Measurements from ENCODE around the gene GIT1. TPM values are rescaled to one million over a fixed set of nuclear protein-coding genes. Genes with fewer than 3 reads are reported as not detected.
A peak's percentile ranks its signal among the peaks of the same experiment; 100 is the strongest.
"Not testable (repeated sequence)": the region's sequence is repeated elsewhere in the genome, so short reads cannot be mapped to it uniquely, and the experiment has no call there.

GIT1 gene
- total RNA-seq, 1 donor from 2014 or later, result 9.4 TPM

GRCh38 chr17:29570521-29570920 is 18.9 kb downstream of the GIT1 start:
- ATAC-seq (no peak), DNase-seq (ENCODE audit: low spot score) (peak; percentile 41)

- DNase-seq (ENCODE audit: low spot score), result no peak
These were observed 20.1 kb downstream of the GIT1 start for GRCh38 chr17:29569245-29569950.

GRCh38 chr17:29568331-29569244 is 20.9 kb downstream of the GIT1 start, which contains the start of gene TP53I13:
TSS of gene TP53I13 (plus strand) at chr17:29568701. CDS start at chr17:29568759, 58 bp downstream.
- DNase-seq (ENCODE audit: low spot score) (peak; percentile 91), ATAC-seq (peak; percentile 52)

More at GRCh38 chr17:29569245-29569950, 20.1 kb downstream of the GIT1 start:
- no peak for ATAC-seq

DNA sequence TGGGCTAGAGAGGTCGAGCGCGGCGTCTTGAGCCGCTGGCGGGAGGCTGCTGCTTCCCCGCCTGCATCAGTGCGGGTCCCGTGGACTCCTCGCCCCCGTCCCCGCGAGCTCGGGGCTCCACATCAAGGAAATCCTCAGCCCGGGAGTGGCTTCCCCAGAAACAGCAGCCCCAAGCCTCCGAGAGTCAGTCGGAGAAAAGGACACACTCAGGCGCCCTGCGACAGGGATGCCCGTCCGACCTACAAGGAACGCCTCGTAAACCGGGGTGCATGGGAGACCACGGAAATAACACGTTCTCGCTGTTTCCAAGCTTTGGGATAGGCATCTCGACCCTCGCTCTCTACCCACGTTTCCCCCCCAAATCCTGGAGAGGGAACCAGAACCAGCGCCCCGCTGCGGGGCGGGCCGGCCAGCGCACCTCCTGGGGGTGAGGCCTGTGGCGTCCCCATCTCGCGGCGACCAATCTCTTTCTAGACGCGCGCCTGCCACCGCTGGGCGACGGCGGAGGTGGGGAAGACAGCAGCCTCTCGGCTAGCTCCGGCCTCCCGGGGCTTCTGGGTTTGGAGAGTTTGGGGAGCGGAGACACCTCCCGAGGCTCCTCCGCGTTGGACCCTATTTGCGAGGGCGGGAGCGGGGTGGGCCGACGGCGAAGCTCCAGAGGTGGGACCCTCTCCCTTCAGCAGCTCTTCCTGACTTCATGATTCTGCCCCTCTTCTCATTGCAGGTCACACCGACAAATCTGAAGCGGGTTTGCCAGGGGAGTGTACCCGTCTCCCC is 21.7 kb downstream of the GIT1 start:
- DNase-seq (ENCODE audit: low spot score) (peak; percentile 70), ATAC-seq (peak; percentile 39)

GRCh38 chr17:29567304-29567553 is 22.2 kb downstream of the GIT1 start:
- no peak for DNase-seq (ENCODE audit: low spot score)

GRCh38 chr17:29566473-29567303 is 22.8 kb downstream of the GIT1 start, which contains the start of gene ABHD15:
TSS of gene ABHD15 (minus strand) at chr17:29567037. CDS start at chr17:29566966, 71 bp downstream.
- ATAC-seq (peak; percentile 71), DNase-seq (ENCODE audit: low spot score) (peak; percentile 91)

More at GRCh38 chr17:29567304-29567553, 22.2 kb downstream of the GIT1 start:
- ATAC-seq, result peak; percentile 0

DNA sequence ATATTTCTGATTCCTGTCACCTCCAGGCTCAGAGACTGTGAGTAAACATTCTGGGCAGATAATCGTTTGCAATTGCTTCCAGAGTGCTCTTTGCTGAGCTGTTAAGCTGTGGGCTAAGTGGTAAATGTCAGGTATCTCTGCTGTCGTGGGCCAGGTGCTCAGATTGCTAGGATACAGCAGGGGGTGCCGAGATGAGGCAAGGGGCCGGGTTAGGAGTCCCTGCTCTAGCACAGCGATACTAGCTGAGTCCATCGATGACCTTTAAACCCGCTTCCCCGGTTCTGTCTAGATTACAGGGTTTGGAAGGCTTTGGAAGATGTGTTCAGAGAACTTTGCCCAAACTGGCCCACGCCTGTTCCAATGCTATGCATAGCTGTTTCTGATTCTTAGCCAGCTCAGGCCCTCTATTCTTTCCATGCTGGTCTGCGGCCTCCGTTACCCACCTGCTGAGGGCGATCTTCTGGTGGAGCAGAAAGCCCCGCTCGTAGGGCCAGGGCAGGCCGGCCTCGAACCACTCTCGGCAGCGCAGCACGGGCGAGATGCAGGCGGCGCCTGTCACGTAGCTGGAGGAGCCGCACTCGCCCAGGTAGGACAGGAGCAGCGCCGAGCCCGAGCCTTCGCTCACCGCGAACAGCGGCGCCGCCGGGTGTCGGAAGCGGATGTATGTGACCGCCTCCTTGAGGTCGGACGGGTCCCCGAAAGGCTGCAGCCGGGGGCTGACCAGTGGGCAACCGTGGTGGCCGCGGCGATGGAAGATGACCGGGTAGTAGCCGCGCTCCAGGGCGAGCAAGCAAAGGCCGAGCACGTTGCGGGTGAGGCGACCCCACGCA is 23.6 kb downstream of the GIT1 start:
- DNase-seq (ENCODE audit: low spot score), result peak; percentile 83

GRCh38 chr17:29563816-29564215 is 25.6 kb downstream of the GIT1 start:
- DNase-seq (ENCODE audit: low spot score) (peak; percentile 28), ATAC-seq (no peak)

More for the DNA sequence above, 23.6 kb downstream of the GIT1 start:
- ATAC-seq, result peak; percentile 47

GRCh38 chr17:29562615-29563014 is 26.8 kb downstream of the GIT1 start:
- ATAC-seq (no peak), DNase-seq (ENCODE audit: low spot score) (peak; percentile 33)

DNA sequence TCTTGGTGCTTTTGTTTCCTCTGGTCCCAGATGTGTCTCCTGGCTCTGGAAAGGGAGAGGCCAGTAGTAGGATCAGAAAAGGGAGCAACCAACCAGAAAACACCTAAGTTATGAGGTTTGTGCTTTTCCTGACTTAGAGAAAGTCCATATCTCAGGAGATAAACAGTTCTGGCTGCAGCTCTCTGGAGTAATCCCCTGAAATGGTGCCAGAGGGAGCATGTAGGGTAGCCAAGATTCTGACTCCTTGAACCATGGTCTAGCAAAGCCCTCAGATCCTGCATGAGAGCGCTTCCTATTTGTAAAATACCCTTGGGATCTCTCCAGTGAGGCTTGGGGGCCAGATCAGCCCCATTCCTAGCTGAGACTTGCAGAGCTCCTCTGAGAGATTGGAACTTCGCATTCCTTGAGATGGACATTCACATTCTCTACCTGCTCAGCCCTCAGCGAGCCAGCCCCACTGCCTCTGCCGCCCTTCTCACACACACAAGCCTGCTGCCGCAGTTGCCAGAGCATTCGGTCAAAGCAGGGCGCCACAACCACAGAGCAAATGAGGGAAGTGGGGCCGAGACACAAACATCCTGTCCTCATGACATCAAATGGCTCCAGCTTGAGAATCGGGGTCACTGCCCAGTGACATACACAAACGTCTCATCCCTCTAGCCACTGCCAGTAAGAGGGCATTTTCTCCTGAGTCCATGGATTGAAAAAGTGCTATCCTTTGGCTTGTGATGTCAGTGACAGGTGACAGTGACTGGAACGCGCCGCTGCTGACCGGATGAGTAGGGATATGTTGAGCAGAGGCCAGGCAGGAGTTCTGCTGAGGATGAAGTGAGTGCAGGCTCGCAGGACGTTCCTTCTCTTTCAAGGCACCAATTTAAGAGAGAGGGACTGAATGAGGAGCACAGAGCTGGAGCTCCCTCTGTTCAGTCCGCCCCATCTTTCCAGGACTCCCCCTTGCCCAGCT is 27.6 kb downstream of the GIT1 start:
- ATAC-seq (no peak), DNase-seq (ENCODE audit: low spot score) (peak; percentile 46)

DNA sequence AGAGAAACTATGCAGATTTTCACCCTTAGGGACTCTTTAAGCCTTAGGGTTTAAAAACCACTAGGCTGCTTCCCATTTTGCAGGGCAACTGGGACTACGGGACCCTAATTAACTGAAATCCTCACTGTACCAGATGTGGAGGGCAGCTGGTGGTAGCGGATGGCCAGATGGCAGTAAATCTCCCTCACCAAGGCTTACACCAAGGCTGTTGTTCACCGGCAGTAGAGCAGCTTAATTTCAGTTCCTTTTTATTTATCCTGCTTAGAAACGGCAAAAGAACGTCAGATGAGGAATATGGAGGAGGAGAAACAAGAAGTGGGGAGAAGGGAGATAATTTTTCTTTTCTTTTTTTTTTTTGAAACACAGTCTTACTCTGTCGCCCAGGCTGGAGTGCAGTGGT is 29.1 kb downstream of the GIT1 start:
- ATAC-seq (no peak), DNase-seq (ENCODE audit: low spot score) (no peak)

- DNase-seq (ENCODE audit: low spot score) (no peak), ATAC-seq (no peak)
These were observed 29.8 kb downstream of the GIT1 start for GRCh38 chr17:29559640-29560039.

GRCh38 chr17:29558139-29558538 is 31.3 kb downstream of the GIT1 start:
- DNase-seq (ENCODE audit: low spot score); ATAC-seq: not testable (repeated sequence)

- DNase-seq (ENCODE audit: low spot score) (no peak), ATAC-seq (no peak)
These were observed 31.7 kb downstream of the GIT1 start for GRCh38 chr17:29557739-29558116.

DNA sequence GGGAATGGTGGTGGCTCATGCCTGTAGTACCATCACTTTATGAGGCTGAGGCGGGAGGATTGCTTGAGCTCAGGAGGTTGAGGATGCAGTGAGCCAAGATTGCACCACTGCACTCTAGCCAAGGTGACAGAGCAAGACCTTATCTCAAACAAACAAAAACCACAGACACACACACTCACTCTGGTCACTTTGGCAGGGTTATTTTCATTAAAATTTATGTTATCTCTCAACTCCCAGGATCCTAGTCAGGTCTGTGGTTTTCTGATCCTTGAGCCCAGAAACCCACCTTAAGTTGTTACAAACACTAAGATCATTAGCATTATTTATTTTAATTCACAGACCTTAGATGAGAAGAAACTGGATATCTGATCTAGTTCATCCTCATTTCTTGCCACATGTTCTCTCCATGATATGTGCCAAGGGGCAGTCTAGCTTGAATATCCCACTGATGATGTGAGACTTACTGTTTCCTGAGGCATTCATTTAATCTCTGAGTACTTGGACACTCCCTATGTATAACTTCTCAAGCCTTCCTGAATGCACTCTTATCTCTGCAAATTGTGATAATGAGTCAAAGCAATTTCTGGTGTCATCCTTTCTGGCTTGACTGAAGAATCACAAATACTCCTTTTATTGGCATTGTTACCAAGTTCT is 32.2 kb downstream of the GIT1 start:
- ATAC-seq, result peak; percentile 68
- peak; percentile 66 for DNase-seq (ENCODE audit: low spot score)

GRCh38 chr17:29555840-29556239 is 33.6 kb downstream of the GIT1 start:
- peak; percentile 90 for ATAC-seq
- peak; percentile 77 for DNase-seq (ENCODE audit: low spot score)

GRCh38 chr17:29549177-29549923 is 40.1 kb downstream of the GIT1 start:
- peak; percentile 30 for DNase-seq (ENCODE audit: low spot score)
- ATAC-seq, result peak; percentile 16
